ENCODE data around the gene ITGB2. TPM values are rescaled to one million over a fixed set of nuclear protein-coding genes. Genes with fewer than 3 reads are reported as not detected.
"Not testable (repeated sequence)": the region's sequence is repeated elsewhere in the genome, so short reads cannot be mapped to it uniquely, and the experiment has no call there.

Gene ITGB2
- total and polyA plus RNA-seq, 2 donors (not counting 1 experiment from before 2014, with no cell fraction given): 0.05 TPM; not detected in 1

GRCh38 chr21:44883250-44883649 is 37.4 kb downstream of the ITGB2 start:
- Histone ChIP-seq H3K27ac (ENCODE audit: insufficient read depth, low read length) (no peak overlapping the region), H4K20me1 (ENCODE audit: control insufficient read depth, extremely low read depth, insufficient read depth, low read length) (no peaks in the 10 kb centered on the region), H3K79me2 (ENCODE audit: control insufficient read depth, insufficient read depth, low read length) (no peaks in the 10 kb centered on the region), H3K27me3 (ENCODE audit: control insufficient read depth, insufficient read depth, low read length) (peaks cover 2% of the 10 kb centered on the region), H3K4me2 (ENCODE audit: extremely low read depth, insufficient read depth, low read length) (no peak overlapping the region), H2AFZ (ENCODE audit: low read length) (no peak overlapping the region), H3K4me1 (ENCODE audit: control insufficient read depth, extremely low read depth, insufficient read depth, low read length) (no peaks in the 10 kb centered on the region), H3K9ac (ENCODE audit: insufficient read depth, low read length) (no peak overlapping the region), H3K36me3 (ENCODE audit: control insufficient read depth, insufficient read depth, low read length) (no peaks in the 10 kb centered on the region), H3K4me3 (replicated peaks in 1 of 4; ENCODE audit: control extremely low read depth in 1 of 4, insufficient read depth in 1 of 4, low read depth in 3 of 4, low read length in 4 of 4) (no peak overlapping the region), H3K9me3 (ENCODE audit: control insufficient read depth, insufficient read depth, low read depth, low read length) (no peaks in the 10 kb centered on the region)
- DNase-seq (ENCODE audit: low read depth in 2 of 2): no peak
- TF ChIP-seq CTCF (conservative IDR thresholded peaks at IDR 0.05 in 1 of 2, IDR thresholded peaks at IDR 0.05 in 1 of 2; ENCODE audit: low read depth in 1 of 2, low read length in 2 of 2): no peak

- Histone ChIP-seq H3K4me3 (replicated peaks in 1 of 4; ENCODE audit: control extremely low read depth in 1 of 4, insufficient read depth in 1 of 4, low read depth in 3 of 4, low read length in 4 of 4) (no peak overlapping the region), H3K27me3 (ENCODE audit: control insufficient read depth, insufficient read depth, low read length) (peaks cover 2% of the 10 kb centered on the region), H3K36me3 (ENCODE audit: control insufficient read depth, insufficient read depth, low read length) (no peaks in the 10 kb centered on the region), H3K9ac (ENCODE audit: insufficient read depth, low read length) (no peak overlapping the region), H3K27ac (ENCODE audit: insufficient read depth, low read length) (no peak overlapping the region), H3K4me1 (ENCODE audit: control insufficient read depth, extremely low read depth, insufficient read depth, low read length) (no peaks in the 10 kb centered on the region), H3K79me2 (ENCODE audit: control insufficient read depth, insufficient read depth, low read length) (no peaks in the 10 kb centered on the region), H3K4me2 (ENCODE audit: extremely low read depth, insufficient read depth, low read length) (peak overlapping the region; percentile 45), H4K20me1 (ENCODE audit: control insufficient read depth, extremely low read depth, insufficient read depth, low read length) (no peaks in the 10 kb centered on the region), H3K9me3 (ENCODE audit: control insufficient read depth, insufficient read depth, low read depth, low read length) (no peaks in the 10 kb centered on the region), H2AFZ (ENCODE audit: low read length) (no peak overlapping the region)
- no peak for TF ChIP-seq EZH2 (IDR thresholded peaks at IDR 0.05; ENCODE audit: low read length, missing control alignments)
- TF ChIP-seq CTCF (conservative IDR thresholded peaks at IDR 0.05 in 1 of 2, IDR thresholded peaks at IDR 0.05 in 1 of 2; ENCODE audit: low read depth in 1 of 2, low read length in 2 of 2): no peak
- peak in 1 of 2 donors; percentile 86 for DNase-seq (ENCODE audit: low read depth in 2 of 2)
Observed at GRCh38 chr21:44881198-44881872, 39.4 kb downstream of the ITGB2 start.

- no peak overlapping the region for H3K9ac ChIP-seq (ENCODE audit: insufficient read depth, low read length)
Observed at GRCh38 chr21:44880405-44881197, 40.1 kb downstream of the ITGB2 start.

GRCh38 chr21:44879238-44879637 is 41.5 kb downstream of the ITGB2 start:
- H3K79me2 ChIP-seq (ENCODE audit: control insufficient read depth, insufficient read depth, low read length); H3K4me2 ChIP-seq (ENCODE audit: extremely low read depth, insufficient read depth, low read length); H3K27ac ChIP-seq (ENCODE audit: insufficient read depth, low read length); H3K4me1 ChIP-seq (ENCODE audit: control insufficient read depth, extremely low read depth, insufficient read depth, low read length); H3K36me3 ChIP-seq (ENCODE audit: control insufficient read depth, insufficient read depth, low read length); H3K4me3 ChIP-seq (replicated peaks in 1 of 4; ENCODE audit: control extremely low read depth in 1 of 4, insufficient read depth in 1 of 4, low read depth in 3 of 4, low read length in 4 of 4); DNase-seq (ENCODE audit: low read depth in 2 of 2); H4K20me1 ChIP-seq (ENCODE audit: control insufficient read depth, extremely low read depth, insufficient read depth, low read length); H3K9me3 ChIP-seq (ENCODE audit: control insufficient read depth, insufficient read depth, low read depth, low read length); H3K9ac ChIP-seq (ENCODE audit: insufficient read depth, low read length); H2AFZ ChIP-seq (ENCODE audit: low read length); H3K27me3 ChIP-seq (ENCODE audit: control insufficient read depth, insufficient read depth, low read length): not testable (repeated sequence)

More at GRCh38 chr21:44880405-44881197, 40.1 kb downstream of the ITGB2 start:
- Histone ChIP-seq H3K4me1 (ENCODE audit: control insufficient read depth, extremely low read depth, insufficient read depth, low read length) (no peaks in the 10 kb centered on the region), H3K27ac (ENCODE audit: insufficient read depth, low read length) (no peak overlapping the region), H3K9me3 (ENCODE audit: control insufficient read depth, insufficient read depth, low read depth, low read length) (no peaks in the 10 kb centered on the region), H2AFZ (ENCODE audit: low read length) (no peak overlapping the region), H3K4me2 (ENCODE audit: extremely low read depth, insufficient read depth, low read length) (peak overlapping the region; percentile 45), H4K20me1 (ENCODE audit: control insufficient read depth, extremely low read depth, insufficient read depth, low read length) (no peaks in the 10 kb centered on the region), H3K79me2 (ENCODE audit: control insufficient read depth, insufficient read depth, low read length) (no peaks in the 10 kb centered on the region), H3K4me3 (replicated peaks in 1 of 4; ENCODE audit: control extremely low read depth in 1 of 4, insufficient read depth in 1 of 4, low read depth in 3 of 4, low read length in 4 of 4) (no peak overlapping the region), H3K36me3 (ENCODE audit: control insufficient read depth, insufficient read depth, low read length) (no peaks in the 10 kb centered on the region), H3K27me3 (ENCODE audit: control insufficient read depth, insufficient read depth, low read length) (peaks cover 2% of the 10 kb centered on the region)
- DNase-seq (ENCODE audit: low read depth in 2 of 2): peak; percentile 20 to 72
- no peak for TF ChIP-seq EZH2 (IDR thresholded peaks at IDR 0.05; ENCODE audit: low read length, missing control alignments)
- no peak for TF ChIP-seq CTCF (conservative IDR thresholded peaks at IDR 0.05 in 1 of 2, IDR thresholded peaks at IDR 0.05 in 1 of 2; ENCODE audit: low read depth in 1 of 2, low read length in 2 of 2)

Data from fibroblast of lung (primary cell).